B cell (primary cell): ENCODE measurements around the gene SMC4. TPM values are rescaled to one million over a fixed set of nuclear protein-coding genes. Genes with fewer than 3 reads are reported as not detected.

Experiments
- ATAC-seq: fragments of 200-7000 bp; cut with Tn5 transposase; one replicate; pipeline ENCODE4 v1.10.0; 2021; ENCODE audit warnings: low read depth, mild to moderate bottlenecking, moderate number of reproducible peaks, moderate library complexity
- CTCF ChIA-PET: fragments of 350-600 bp; sonication (Branson Sonifier 250); formaldehyde crosslinking; loops from one replicate; lab custom pipeline; 2021; ENCODE audit warnings: antibody characterized with exemption, inconsistent platforms; lab: Charles Lee
- POLR2A ChIA-PET: fragments of 350-600 bp; sonication (Branson Sonifier 250); formaldehyde crosslinking; loops from one replicate; lab custom pipeline; 2021; ENCODE audit warnings: antibody characterized with exemption; lab: Charles Lee
- DNase-seq: peaks from one replicate; pipeline ENCODE4 v3.0.0; 2013
- H2AFZ ChIP-seq: 2 replicates; pipeline ENCODE4 v1.6.1; 2012; ENCODE audit warnings: mild to moderate bottlenecking, low read depth, low read length; ENCODE audit not compliant: insufficient read depth, poor library complexity, severe bottlenecking
- H3K27ac ChIP-seq, 2 donors: 1 replicate in 1 of 2; 2 replicates in 1 of 2; pipeline ENCODE4 v1.5.1; 2012 to 2013; ENCODE audit warnings: low read length in 2 of 2, mild to moderate bottlenecking in 2 of 2, moderate library complexity in 1 of 2
- H3K27me3 ChIP-seq, 4 experiments: fragments of 200-600 bp in 1 of 4; sonication (generic) in 1 of 4; replicated peaks in 1 of 4; 1 replicate in 2 of 4; 2 replicates in 2 of 4; pipeline versions ENCODE4 v1.6.1 to v1.7.0; 2013 to 2016; ENCODE audit warnings: low read length in 3 of 4, mild to moderate bottlenecking in 2 of 4, mixed read lengths in 1 of 4, moderate library complexity in 1 of 4; ENCODE audit not compliant: insufficient read depth in 4 of 4, control insufficient read depth in 3 of 4; ENCODE audit errors: control extremely low read depth in 1 of 4
- H3K36me3 ChIP-seq, 2 experiments: replicated peaks in 1 of 2; 1 replicate in 1 of 2; 2 replicates in 1 of 2; pipeline versions ENCODE4 v1.6.1 to v1.7.1; 2013; ENCODE audit warnings: low read length in 1 of 2; ENCODE audit not compliant: insufficient read depth in 2 of 2, control insufficient read depth in 1 of 2; ENCODE audit errors: control extremely low read depth in 1 of 2, extremely low read depth in 1 of 2
- H3K4me1 ChIP-seq, 2 donors: fragments of 200-600 bp in 1 of 2; sonication (generic) in 1 of 2; 1 replicate in 1 of 2; 2 replicates in 1 of 2; pipeline versions ENCODE4 v1.5.1 to v1.6.1; 2013 to 2017; ENCODE audit warnings: low read length in 2 of 2; ENCODE audit not compliant: control insufficient read depth in 2 of 2, insufficient read depth in 2 of 2
- H3K4me2 ChIP-seq: replicated peaks from 2 replicates; pipeline ENCODE3; 2012; ENCODE audit warnings: mild to moderate bottlenecking, low read depth, low read length; ENCODE audit not compliant: poor library complexity, severe bottlenecking
- H3K4me3 ChIP-seq, 5 experiments: fragments of 200-600 bp in 1 of 5; sonication (generic) in 1 of 5; 1 replicate in 3 of 5; 2 replicates in 2 of 5; pipeline versions ENCODE4 v1.5.1 to v1.7.0; 2011 to 2016; ENCODE audit warnings: low read length in 4 of 5, mild to moderate bottlenecking in 4 of 5, low read depth in 2 of 5, control low read depth in 1 of 5, moderate library complexity in 1 of 5; ENCODE audit not compliant: insufficient read depth in 1 of 5; ENCODE audit errors: control extremely low read depth in 1 of 5, extremely low read depth in 1 of 5
- H3K79me2 ChIP-seq: fragments of 200-600 bp; sonication (generic); one replicate; pipeline ENCODE4 v1.6.0; 2016; ENCODE audit warnings: low read length; ENCODE audit not compliant: control insufficient read depth, insufficient read depth
- H3K9ac ChIP-seq: fragments of 200-600 bp; sonication (generic); 2 replicates; pipeline ENCODE4 v1.6.1; 2017; ENCODE audit warnings: mild to moderate bottlenecking, low read length, moderate library complexity
- H3K9me3 ChIP-seq, 3 donors: one replicate each; pipeline versions ENCODE4 v1.6.1 to v1.7.1; 2013; ENCODE audit warnings: low read length in 2 of 3; ENCODE audit not compliant: control insufficient read depth in 2 of 3, insufficient read depth in 1 of 3; ENCODE audit errors: control extremely low read depth in 1 of 3
- H4K20me1 ChIP-seq: 2 replicates; pipeline ENCODE4 v1.6.0; 2012; ENCODE audit warnings: mild to moderate bottlenecking, low read length; ENCODE audit not compliant: insufficient read depth, control insufficient read depth, poor library complexity, severe bottlenecking
- H3K27ac Mint-ChIP-seq: one replicate; pipeline ENCODE4 v1.8.0; 2021; ENCODE audit warnings: mixed read lengths
- H3K27me3 Mint-ChIP-seq: one replicate; pipeline ENCODE4 v1.8.0; 2021; ENCODE audit warnings: mixed read lengths
- H3K4me1 Mint-ChIP-seq: one replicate; pipeline ENCODE4 v1.8.0; 2021; ENCODE audit warnings: mixed read lengths
- H3K4me3 Mint-ChIP-seq: one replicate; pipeline ENCODE4 v1.8.0; 2021; ENCODE audit warnings: mixed read lengths
- H3K9me3 Mint-ChIP-seq: one replicate; pipeline ENCODE4 v1.8.0; 2022; ENCODE audit warnings: mixed read lengths; ENCODE audit not compliant: insufficient read depth
- EZH2 ChIP-seq: IDR thresholded peaks from 2 replicates; pipeline ENCODE4 v1.6.1; 2012; ENCODE audit warnings: borderline replicate concordance, low read depth, mild to moderate bottlenecking, moderate library complexity, low read length; ENCODE audit not compliant: insufficient read depth, poor library complexity, severe bottlenecking
- WGBS: methylation state at CpG from one replicate; pipeline ENCODE4 v1.1.5; 2013; ENCODE audit warnings: missing lambda C conversion rate; ENCODE audit not compliant: insufficient coverage; 5-methylcytosine and 5-hydroxymethylcytosine counted together
- intact Hi-C: fragments of 100-400 bp; cut with micrococcal nuclease; formaldehyde crosslinking; loops from one replicate; pipeline ENCODE4 v1.10.0; 2022
- polyA plus RNA-seq: library from polyadenylated mRNA; depleted of rRNA; stranded (reverse); fragments of >200 nt; gene quantifications from 2 replicates; pipeline ENCODE4 v1.2.3, GENCODE V29; 2012
- total RNA-seq, 2 donors: library from RNA; stranded (reverse); fragments of 120-200 nt in 1 of 2; gene quantifications; 1 replicate in 1 of 2; 2 replicates in 1 of 2; pipeline versions ENCODE4 v1.2.3 to v1.2.4, GENCODE V29; 2013 to 2022
- TF ChIP-seq, protein P1 (sequence below): fragments of 200-600 bp; IDR thresholded peaks from one replicate; pipeline ENCODE4 v1.8.0; 2022; ENCODE audit warnings: antibody characterized with exemption, mild to moderate bottlenecking

SMC4 gene
- total and polyA plus RNA-seq, 2 donors (not counting 1 experiment from before 2014, with no cell fraction given): 12.4 to 55.1 TPM

GRCh38 chr3:160437083-160437455 is 37.6 kb downstream of the SMC4 start:
- H4K20me1 ChIP-seq: no peaks in the 10 kb centered on the region
- H3K9ac ChIP-seq: no peak overlapping the region
- peaks cover 0 to 2% (median 0%) of the 10 kb centered on the region in 3 donors for H3K9me3 ChIP-seq
- no peak overlapping the region for H3K4me3 ChIP-seq
- Mint-ChIP-seq H3K4me3 (no peak overlapping the region), H3K9me3 (no peaks in the 10 kb centered on the region), H3K4me1 (peaks cover 17% of the 10 kb centered on the region), H3K27ac (no peak overlapping the region), H3K27me3 (no peaks in the 10 kb centered on the region)
- ChIA-PET POLR2A (no interaction called here), CTCF (no interaction called here)
- intact Hi-C loops: no loop called here
- DNase-seq (no peak), ATAC-seq (no peak)
- H2AFZ ChIP-seq: no peak overlapping the region
- no peaks in the 10 kb centered on the region for H3K4me1 ChIP-seq
- H3K4me2 ChIP-seq: no peak overlapping the region
- TF ChIP-seq EZH2: no peak
- TF ChIP-seq, protein P1, sequence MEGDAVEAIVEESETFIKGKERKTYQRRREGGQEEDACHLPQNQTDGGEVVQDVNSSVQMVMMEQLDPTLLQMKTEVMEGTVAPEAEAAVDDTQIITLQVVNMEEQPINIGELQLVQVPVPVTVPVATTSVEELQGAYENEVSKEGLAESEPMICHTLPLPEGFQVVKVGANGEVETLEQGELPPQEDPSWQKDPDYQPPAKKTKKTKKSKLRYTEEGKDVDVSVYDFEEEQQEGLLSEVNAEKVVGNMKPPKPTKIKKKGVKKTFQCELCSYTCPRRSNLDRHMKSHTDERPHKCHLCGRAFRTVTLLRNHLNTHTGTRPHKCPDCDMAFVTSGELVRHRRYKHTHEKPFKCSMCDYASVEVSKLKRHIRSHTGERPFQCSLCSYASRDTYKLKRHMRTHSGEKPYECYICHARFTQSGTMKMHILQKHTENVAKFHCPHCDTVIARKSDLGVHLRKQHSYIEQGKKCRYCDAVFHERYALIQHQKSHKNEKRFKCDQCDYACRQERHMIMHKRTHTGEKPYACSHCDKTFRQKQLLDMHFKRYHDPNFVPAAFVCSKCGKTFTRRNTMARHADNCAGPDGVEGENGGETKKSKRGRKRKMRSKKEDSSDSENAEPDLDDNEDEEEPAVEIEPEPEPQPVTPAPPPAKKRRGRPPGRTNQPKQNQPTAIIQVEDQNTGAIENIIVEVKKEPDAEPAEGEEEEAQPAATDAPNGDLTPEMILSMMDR: no peak
- H3K36me3 ChIP-seq: peaks cover 11 to 43% of the 10 kb centered on the region in 2 experiments
- no peak overlapping the region for H3K27ac ChIP-seq
- 92% methylated on average over 5 of the region's 5 CpGs for WGBS
- no peaks in the 10 kb centered on the region for H3K27me3 ChIP-seq
- peaks cover 25% of the 10 kb centered on the region for H3K79me2 ChIP-seq

DNA sequence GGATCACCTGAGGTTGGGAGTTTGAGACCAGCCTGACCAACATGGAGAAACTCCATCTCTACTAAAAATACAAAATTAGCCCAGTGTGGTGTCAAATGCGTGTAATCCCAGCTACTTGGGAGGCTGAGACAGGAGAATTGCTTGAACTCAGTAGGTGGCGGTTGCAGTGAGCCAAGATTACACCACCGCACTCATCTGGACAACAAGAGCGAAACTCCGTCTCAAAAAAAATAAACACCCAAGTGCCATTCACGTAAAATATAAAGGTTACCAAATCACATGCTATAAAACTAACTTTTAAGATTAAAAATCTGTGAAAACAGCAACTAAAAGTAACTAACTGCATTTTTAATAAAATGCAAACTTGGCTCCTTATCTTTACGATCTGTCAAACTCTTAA is 41.2 kb downstream of the SMC4 start:
- no peak overlapping the region for H3K27ac ChIP-seq
- H3K4me1 ChIP-seq: no peaks in the 10 kb centered on the region
- peaks cover 23% of the 10 kb centered on the region for H3K4me1 Mint-ChIP-seq
- H3K9me3 ChIP-seq: peaks cover 0 to 3% (median 2%) of the 10 kb centered on the region in 3 donors
- no peak overlapping the region for H3K4me3 ChIP-seq
- no peak overlapping the region for H2AFZ ChIP-seq
- 97% methylated on average over 6 of the region's 7 CpGs for WGBS
- no peaks in the 10 kb centered on the region for H3K27me3 Mint-ChIP-seq
- peaks cover 50% of the 10 kb centered on the region for H3K79me2 ChIP-seq
- no peak overlapping the region for H3K4me2 ChIP-seq
- ChIA-PET POLR2A (no interaction called here), CTCF (interaction anchor here (1.7 kb wide), 1 partner anchor 12 kb away, joined by 4 read pairs; no protein-coding TSS in a partner anchor)
- no peaks in the 10 kb centered on the region for H4K20me1 ChIP-seq
- H3K4me3 Mint-ChIP-seq: no peak overlapping the region
- H3K27me3 ChIP-seq: no peaks in the 10 kb centered on the region
- ATAC-seq (no peak), DNase-seq (no peak)
- H3K9ac ChIP-seq: no peak overlapping the region
- intact Hi-C loops: loop anchor here (10.0 kb wide), 1 partner anchor 784 kb away; the partner anchor contains the start of gene NMD3
- no peak overlapping the region for H3K27ac Mint-ChIP-seq
- no peak for TF ChIP-seq EZH2
- TF ChIP-seq, protein P1: no peak
- no peaks in the 10 kb centered on the region for H3K9me3 Mint-ChIP-seq
- peaks cover 6 to 21% of the 10 kb centered on the region in 2 experiments for H3K36me3 ChIP-seq
